Stimulated activated CD4-positive, alpha-beta T cell treated with anti-CD3 and anti-CD28 coated beads, Interleukin-12 subunit alpha, Interleukin-12 subunit beta, amount 100 ng/mL, for 48 hours (primary cell): Measurements from ENCODE around the gene CYB5B.

Source experiments
- DNase-seq, 3 donors: peaks; one replicate each; pipeline ENCODE4 v3.0.0-alpha.2; 2020; ENCODE audit warnings: low read depth in 2 of 3, low spot score in 1 of 3

Gene CYB5B, protein sequence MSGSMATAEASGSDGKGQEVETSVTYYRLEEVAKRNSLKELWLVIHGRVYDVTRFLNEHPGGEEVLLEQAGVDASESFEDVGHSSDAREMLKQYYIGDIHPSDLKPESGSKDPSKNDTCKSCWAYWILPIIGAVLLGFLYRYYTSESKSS

DNA sequence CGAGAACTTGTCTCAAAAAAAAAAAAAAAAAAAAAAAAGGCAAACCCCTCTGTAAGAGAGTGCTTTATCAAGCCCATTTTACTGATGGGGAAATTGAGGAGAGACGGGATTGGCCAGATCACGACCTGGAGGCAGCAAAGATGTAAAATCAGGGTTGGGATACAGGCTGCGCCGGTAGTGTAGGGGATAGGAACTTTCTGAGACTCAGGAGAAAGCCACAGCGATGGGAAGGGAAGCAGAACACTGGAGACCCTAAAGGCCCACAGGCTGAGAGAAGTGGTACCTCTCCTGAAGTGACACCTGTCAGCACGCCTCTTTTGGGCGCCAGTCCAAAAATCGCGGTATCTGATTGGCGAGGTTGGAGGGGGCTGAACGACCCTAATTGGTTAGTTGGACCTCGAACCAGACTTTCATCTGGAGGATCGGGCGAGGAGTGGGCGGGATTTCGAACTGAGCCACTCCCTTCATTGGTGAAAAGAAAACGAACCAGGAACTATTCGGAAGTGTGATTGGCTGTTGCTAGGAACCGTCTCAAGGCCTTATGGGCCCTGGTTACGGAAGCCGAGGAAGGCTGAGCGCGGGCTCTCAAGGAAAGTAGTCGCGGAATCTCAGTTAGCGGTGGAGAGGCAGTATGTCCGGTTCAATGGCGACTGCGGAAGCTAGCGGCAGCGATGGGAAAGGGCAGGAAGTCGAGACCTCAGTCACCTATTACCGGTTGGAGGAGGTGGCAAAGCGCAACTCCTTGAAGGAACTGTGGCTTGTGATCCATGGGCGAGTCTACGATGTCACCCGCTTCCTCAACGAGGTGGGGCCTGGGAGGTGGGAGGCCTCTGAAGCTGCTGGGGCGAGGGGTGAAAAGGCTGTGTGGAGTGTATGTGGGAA, at the start of gene CYB5B:
Gene CYB5B, plus strand, starts transcription at position 567 of the 882 bp plus-strand sequence. Its CDS starts 65 bp downstream, at position 632.
- DNase-seq = peak; percentile 93 to 96 (median 93)

DNA sequence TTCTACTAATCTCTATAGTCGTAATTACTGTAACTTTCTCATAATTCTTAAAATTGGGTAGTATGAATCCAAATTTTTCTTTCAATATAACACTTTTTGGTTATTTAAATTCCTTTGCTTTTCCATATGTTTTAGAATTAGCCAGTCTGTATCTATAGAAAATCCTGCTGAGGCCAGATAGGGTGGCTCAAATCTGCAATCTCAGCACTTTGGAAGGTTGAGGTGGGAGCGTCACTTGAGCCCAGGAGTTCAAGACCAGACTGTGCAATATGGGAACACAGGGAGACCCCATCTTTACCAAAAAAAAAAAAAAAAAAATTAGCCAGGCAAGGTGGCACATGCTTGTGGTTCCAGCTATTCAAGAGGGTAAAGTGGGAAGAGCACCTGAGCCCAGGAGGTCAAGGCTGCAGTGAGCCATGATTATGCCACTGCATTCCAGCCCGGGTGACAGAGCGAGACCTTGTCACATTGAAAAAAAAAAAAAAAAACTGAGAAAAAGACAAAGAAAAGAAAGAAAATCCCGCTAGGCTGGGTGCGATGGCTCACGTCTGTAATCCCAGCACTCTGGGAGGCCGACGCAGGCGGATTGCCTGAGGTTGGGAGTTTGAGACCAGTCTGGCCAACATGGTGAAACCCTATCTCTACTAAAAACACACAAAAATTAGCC, 47.9 kb upstream of the CYB5B start:
- DNase-seq = no peak

DNA sequence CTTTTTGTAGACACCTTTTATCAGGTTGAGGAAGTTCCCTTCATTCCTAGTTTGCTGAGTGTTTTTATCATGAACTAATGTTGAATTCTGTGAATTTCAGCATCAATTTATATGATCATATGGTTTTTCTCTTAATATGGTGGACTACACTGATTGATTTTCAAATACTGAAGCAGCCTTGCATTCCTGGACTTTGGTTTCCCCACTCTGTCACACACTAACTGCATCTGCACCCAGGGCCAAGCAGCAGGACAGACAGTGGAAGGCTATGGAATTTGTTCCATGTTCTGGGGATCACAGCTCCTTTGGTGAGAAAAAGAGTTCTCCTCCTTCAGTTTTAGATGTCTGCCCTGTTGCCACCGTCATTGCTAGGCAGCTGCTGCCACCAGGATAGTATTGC, 46.4 kb upstream of the CYB5B start:
- DNase-seq = no peak

DNA sequence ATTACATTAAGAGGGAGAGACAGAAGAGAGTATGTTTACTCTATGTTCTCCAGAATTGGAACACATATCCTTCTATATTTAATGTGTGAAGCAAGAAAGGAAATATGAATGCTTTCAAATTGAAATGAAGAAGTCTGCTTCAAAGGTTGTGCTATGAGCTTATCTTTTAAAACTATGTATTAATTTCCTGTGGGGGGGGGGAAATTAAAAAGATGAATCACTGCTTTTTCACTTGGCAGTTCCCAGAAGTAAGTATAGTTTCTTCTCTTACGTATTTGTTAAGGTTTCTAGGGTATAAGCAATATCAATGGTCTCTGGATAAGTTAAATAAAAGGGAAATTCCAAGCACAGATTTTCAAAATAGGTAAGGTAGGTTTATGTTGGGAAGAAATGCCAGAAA, 45.7 kb upstream of the CYB5B start:
- DNase-seq = no peak

DNA sequence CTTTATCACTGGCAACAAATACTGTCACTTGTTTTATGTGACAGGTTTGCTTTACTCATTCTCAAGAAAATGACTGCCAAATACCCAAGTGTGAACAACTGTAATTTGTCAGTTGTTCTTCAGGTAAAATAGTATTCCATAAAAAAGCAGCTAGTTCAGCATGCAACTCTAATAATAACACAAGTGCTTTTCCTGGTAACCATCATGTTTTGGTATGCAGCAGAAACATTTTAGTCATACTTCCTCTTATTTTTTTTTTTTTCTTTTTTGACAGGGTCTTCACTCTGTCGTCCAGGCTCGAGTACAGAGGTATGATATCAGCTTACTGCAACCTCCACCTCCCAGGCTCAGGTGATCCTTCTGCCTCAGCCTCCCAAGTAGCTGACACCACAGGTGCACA, 43.2 kb upstream of the CYB5B start:
- no peak for DNase-seq

DNA sequence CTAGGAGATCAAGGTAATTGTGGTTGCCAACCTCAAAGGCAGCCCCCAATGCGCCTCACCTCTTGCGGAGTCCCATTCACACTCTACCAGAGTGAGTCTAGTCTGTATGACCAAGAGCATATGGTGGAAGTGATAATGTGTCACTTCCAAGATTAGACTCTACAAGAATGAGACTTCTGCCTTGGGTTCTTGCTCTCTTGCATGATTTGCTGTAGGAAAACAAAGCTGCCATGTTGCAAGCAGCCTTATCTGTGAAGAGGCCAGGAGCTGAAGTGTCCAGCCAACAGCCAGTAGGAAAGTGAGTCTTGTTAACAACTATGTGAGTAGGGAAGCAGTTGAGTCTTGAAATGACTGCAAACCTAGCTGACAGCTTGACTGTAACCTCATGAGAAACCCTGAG, 42.0 kb upstream of the CYB5B start:
- no peak for DNase-seq

DNA sequence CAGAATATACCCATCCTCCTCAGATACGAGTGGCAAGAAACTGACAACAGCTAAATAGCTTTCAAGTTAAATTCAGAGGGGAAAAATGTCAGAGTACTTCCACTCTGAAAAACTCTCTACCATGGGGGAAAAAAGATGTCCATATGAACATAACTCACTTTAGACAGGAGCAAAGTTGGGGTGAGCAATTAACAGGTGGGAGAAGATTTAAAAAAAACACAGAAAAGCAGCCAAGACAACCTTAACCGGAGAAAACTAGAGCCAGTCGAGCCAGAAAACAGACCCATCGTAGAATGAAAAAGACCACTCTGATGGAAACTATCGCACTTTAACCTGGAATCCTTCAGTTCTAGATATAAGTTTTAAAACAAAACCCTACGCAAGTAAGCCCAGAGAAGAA, 39.4 kb upstream of the CYB5B start:
- no peak for DNase-seq

DNA sequence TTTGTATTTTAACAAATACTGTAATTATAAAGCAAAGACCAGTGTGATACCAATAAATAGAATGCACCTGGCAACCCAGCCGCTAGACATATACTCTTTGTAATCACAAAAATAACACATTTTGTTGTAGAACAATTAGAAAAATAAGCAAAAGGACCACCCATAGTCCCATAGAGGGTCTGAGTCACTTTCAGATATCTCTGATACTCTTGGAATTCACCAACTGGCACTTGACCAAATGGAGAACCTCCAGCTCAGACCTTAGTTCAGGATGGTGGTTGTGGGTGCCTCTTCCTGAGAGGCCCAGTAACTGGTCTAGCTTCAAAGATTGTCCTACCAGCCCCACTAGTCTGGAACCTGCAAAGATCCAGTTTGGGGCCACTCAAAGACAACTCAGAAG, 37.8 kb upstream of the CYB5B start:
- no peak for DNase-seq

DNA sequence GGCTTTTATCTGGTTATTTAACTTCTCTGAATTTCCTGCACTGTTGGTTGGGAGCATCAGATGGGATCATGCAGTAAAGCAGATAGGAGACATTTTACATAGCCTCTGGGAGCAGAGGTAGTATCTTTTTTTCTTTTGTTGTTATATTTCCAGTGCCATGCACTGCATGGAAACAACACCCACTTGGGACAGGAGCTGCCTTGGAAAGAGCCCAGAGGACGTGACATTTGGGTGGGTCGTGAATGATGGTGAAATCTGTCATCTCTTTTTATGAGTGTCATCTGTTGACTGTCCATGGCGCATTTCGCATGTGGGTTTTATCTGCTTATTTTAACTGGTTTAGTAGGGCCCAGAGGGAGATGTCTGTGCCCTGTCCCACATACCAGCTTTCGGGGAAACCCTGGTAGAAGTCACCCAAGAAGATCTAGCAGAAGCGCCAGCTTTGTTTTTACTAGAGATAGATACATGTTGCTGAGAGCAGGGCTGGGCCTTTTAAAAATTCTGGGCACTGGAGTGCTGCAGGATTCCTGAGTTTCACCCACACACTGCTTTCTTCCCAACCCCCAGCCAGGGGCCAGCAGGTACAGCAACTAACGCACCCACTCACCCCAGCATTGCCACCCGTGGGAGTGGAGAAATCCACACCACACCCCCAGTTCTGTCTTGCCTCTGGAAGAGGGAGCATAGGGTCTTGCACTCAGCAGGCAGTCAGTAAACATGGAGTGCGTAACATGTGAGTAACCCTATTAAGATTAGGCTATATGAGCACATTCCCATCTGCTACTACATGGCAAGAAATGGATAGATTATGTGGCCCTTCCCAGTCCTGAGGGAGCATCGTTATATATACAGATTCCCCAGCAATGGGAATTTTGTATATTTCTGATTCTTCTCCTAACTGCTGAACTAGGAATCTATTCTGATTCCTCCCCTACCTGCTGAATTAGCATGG, 30.2 kb upstream of the CYB5B start:
- DNase-seq = no peak

DNA sequence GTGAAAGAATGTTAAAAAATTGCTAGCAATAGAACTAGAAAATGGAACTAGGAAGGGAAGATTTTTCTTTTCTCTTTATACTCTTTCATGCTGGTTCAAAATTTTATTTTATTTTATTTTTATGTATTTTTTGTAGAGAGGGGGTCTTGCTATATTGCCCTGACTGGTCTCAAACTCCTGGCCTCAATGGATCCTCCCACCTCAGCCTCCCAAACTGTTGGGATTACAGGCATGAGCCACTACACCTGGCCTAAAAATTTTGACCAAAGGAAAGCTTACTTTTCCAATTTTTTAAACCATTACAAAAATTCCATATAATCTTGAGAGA, 28.6 kb upstream of the CYB5B start:
- DNase-seq = no peak

DNA sequence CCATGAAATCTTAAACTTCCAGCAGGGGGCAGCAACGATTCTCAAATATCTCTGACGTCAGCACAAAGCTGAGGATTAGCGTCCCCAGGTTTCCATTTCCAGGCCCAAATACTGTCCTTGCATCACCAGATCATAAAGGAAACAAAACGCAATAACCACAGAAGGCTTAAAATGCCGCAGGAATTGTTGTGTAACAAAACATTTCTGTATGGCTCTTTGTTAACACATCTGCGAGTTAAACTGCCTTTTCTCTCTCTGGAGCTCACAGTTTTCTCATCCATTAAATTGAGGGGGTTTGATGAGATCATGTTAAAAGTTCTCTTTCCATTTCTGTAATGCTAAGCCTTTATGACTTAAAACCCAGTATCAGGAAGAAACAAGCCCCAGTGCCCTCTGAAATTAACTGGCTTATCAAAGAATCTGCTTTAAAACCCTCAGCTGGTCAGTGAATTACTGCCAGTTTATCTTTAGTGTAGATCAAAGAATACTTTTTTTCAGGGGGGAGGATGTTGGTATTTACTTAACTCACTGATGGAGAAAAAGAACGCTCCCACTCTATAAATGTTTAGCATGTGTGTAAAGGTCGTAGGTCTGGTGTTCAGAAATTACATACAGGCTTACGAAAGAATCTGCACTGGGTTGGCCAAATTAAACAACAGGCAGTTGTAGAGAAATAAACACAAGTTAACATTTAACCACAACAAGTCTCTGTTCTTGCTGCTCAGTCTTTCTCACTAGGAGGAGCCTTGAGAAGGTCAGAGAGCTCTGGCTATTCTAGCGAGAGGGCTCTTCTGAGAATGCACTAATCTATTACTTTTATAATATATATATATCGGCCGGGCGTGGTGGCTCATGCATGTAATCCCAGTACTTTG, 28.0 kb upstream of the CYB5B start:
- peak; percentile 42 to 88 (median 65) for DNase-seq

DNA sequence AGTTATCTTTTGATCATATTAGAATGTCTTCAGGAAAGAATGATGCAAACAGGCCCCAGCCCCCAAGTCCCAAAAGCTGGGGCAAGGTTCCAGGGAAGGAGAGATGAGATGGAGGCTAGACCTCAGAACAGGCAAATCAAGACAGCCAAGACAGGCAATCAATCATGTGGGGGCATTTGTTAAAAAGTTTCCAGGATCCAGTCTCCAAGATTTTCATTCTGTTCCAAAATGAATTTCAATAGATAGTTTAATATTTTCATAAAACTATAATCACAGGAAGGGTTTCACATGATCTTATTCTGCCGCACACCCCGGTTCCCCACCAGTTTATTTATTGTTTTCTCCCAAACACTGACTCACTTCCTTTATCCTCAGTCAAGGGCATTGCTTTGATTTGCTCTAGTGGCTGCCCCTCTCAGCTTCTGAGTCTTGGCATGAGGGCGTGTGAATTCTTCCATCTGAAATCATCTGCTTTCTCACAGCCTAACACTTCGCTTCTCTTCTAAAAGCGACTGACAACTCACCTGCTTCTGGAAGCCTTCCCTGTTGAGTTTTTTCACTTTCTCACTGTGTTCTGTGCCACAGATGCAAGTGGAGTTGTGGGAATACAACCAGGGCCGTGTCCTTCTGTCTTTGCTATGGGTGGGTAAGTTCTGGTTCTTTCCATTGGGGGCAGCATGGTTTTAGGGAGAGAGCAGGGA, 26.4 kb upstream of the CYB5B start:
- DNase-seq = no peak

DNA sequence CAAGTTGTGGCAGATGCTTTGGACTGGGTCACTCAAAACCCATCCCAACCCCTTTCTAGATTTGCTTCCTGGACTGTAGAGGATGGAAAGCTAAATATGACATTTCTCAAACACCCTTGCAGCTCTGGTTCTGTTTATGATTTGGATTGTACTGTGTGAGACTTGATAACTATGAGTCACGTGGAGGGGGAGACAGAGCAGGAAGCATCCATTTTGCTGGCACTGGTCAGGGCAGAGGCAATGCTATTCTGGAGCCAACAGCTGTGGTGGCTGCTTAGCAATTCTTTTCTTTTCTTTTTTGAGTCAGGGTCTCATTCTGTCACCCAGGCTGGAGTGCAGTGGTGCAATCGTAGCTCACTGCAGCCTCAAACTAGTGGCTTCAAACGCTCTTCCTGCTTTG, 25.1 kb upstream of the CYB5B start:
- no peak for DNase-seq

DNA sequence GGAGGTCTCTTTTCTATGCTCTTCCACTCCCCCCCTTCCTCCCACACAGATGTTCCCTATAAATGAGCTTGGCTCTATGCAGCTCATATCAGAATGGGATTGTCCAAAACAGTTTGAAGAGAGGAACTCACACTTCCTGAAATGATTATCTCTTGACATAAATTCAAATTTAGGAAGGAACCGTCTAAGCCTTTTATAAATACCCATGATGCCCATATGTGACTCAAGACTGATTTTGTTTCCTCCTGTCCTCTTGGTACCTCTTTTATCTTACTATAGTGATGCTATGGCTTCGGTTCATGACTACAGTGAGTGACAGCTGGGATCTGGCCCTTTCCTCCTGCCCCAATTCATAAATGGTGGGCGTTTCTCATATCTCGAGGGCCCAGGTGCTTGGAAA, 22.0 kb upstream of the CYB5B start:
- DNase-seq = no peak

DNA sequence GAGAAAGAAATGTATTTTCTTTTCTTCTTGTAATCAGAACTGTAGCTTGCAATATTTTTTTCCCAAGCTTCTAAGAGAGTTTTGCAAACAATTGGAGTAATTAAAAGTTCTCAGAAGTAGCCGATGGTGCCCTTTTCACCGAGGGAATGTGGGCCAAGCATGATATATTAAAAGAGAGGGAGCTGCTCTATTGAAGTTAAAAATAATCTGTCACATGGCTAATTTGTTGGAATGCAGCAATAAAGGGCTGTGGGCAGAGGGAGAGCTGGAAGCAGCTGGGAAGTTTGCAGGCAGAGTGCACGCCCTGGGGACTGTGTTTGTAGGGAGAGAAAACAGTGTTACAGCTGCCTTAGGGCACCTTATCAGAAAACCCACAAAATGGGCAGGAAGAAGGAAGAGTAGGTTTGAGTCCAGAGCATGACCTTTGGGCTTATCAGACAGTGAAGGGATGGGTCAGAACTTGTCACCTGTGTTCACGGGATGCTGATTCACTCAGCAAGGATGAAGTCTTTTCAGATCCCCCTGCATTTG, 20.1 kb upstream of the CYB5B start:
- DNase-seq = no peak

DNA sequence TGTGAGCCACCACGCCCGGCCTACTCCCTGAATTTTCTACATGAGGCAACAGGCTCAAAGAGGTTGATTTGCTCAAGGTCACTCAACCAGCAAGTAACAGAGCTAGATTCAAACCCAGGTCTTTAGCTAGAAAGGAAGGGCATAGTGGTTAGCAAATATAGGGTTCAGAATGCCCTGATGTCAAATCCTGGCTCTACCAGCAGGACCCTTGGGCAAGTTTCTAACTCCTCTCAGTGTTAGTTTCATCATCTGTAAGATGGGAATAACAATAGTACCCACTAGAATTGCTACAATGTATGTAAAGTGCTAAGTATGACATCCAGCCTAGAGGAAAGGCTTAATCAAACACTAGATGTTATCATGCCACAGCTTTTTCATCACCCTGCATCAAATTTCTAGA, 19.1 kb upstream of the CYB5B start:
- no peak for DNase-seq

DNA sequence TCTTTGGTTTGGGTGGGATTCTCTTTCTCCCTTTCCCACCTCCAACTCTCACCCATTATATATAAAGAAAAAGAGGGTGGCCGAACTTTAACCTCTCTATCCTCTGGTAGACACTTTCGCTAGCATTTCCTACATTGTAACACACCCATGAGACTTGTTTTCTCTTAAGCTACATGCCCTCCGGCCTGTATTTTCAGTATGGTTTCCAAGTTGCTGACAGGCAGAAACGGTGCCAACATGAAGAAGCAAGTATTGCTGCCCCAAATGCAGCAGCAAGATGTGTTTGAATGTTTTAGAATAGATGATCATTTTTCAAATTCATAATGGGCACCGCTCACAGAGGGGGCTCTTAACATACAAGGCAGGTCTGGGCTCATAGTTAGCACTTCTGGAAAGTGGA, 18.7 kb upstream of the CYB5B start:
- no peak for DNase-seq

DNA sequence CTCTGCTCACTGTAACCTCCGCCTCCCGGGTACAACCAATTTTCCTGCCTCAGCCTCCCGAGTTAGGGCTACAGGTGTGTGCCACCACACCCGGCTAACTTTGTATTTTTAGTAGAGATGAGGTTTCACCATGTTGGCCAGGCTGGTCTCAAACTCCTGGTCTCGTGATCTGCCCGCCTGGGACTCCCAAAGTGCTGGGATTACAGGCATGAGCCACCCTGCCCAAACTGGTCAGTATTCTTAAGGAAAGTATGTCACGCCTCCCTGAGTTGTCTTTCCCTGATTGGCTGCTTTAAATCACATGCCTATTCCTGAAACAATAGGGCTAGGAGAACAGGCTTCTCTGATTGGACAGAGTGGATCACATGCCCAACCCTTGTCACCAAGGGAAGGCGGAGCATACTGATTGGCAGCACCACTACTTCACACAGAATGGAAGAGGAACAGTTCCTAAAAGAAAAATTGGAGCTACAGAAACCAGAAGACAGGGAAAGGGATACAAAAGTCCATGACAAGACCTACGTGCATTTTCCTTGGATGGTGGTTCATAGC, 17.6 kb upstream of the CYB5B start:
- DNase-seq = no peak

DNA sequence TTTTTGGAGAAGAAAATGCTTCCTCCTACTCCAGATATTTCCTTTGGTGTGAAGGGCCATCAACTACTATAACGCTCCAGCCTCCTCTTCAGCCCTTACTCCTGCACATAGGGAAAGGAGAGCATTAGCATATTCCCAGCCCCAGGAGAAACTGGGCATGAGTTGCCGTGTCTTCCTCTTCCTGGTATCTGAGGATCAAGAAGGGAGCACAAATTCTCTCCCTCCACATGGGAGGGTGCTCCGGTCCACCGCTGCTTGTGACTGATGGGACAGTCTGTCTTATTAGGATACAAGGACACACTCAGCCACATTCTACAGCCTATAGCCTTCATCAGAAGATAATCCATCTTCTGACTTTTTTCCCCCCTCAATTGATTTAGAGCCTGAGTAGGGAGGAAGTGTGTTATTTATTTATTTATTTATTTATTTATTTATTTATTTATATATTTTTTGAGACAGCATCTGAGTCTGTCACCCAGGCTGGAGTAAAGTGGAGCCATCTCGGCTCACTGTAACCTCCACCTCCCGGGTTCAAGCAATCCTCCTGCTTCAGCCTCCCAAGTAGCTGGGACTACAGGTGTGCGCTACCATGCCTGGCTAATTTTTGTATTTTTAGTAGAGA, 16.6 kb upstream of the CYB5B start:
- DNase-seq = no peak
